HCT116 (cell line): ENCODE measurements around the gene TMEM242. TPM values are rescaled to one million over a fixed set of nuclear protein-coding genes. Genes with fewer than 3 reads are reported as not detected.

ENCODE experiments used
- ATAC-seq: fragments of 200-7000 bp; cut with Tn5 transposase; 2 replicates; pipeline ENCODE4 v1.9.1; 2020; ENCODE audit warnings: mild to moderate bottlenecking, moderate library complexity
- BruUV-seq: library from RNA; stranded (reverse); fragments of 400-500 nt; replicated peaks from 2 replicates; lab custom pipeline; 2021; lab: Mats Ljungman, UMichigan
- CTCF ChIA-PET: fragments of 300-600 bp; sonication (Branson Sonifier 250); formaldehyde crosslinking; loops from one replicate; lab custom pipeline; 2021; ENCODE audit warnings: antibody characterized with exemption; lab: Charles Lee
- POLR2A ChIA-PET: fragments of 300-600, 350-600 bp; sonication (Branson Sonifier 250); formaldehyde crosslinking; loops from one replicate; lab custom pipeline; 2021; ENCODE audit warnings: antibody characterized with exemption; lab: Charles Lee
- RAD21 ChIA-PET, 2 experiments: fragments of 300-600 bp; sonication (Branson Sonifier 250); formaldehyde crosslinking; loops; one replicate each; lab custom pipeline; 2023; ENCODE audit warnings: low total read pairs in 2 of 2; ENCODE audit not compliant: uncharacterized antibody in 2 of 2, unreplicated experiment in 2 of 2, low non-redundant PET in 1 of 2; lab: Charles Lee
- DNase-seq: peaks from one replicate; pipeline ENCODE4 v3.0.0-alpha.2; 2010; ENCODE audit warnings: low read depth, low spot score
- H2AFZ ChIP-seq: fragments of 200-600 bp; shearing (Covaris generic), sonication (generic); 2 replicates; pipeline ENCODE4 v1.6.1; 2017; ENCODE audit warnings: low read depth, mixed run types, mixed read lengths, antibody characterized with exemption, low read length; ENCODE audit not compliant: poor library complexity, severe bottlenecking
- H3K27ac ChIP-seq: 2 replicates; pipeline ENCODE4 v1.5.1; 2012; ENCODE audit warnings: low read depth, low read length
- H3K27me3 ChIP-seq: fragments of 200-600 bp; sonication (generic); 2 replicates; pipeline ENCODE4 v1.6.1; 2016; ENCODE audit warnings: mixed run types, low read length, mixed read lengths; ENCODE audit not compliant: insufficient read depth
- H3K36me3 ChIP-seq, 2 experiments: fragments of 200-500 bp in 1 of 2; fragments of 200-600 bp in 1 of 2; sonication (Bioruptor generic) in 1 of 2; sonication (generic) in 1 of 2; 2 replicates each; pipeline versions ENCODE4 v1.5.1 to v1.6.1; 2014 to 2016; ENCODE audit warnings: low read length in 2 of 2, inconsistent platforms in 1 of 2, mixed read lengths in 1 of 2, mixed run types in 1 of 2; ENCODE audit not compliant: insufficient read depth in 2 of 2, control insufficient read depth in 1 of 2
- H3K4me1 ChIP-seq, 2 experiments: fragments of 200-600 bp in 1 of 2; sonication (generic) in 1 of 2; 2 replicates each; pipeline versions ENCODE4 v1.5.1 to v1.6.1; 2012 to 2017; ENCODE audit warnings: low read length in 2 of 2, inconsistent platforms in 1 of 2, mild to moderate bottlenecking in 1 of 2, mixed read lengths in 1 of 2, mixed run types in 1 of 2, moderate library complexity in 1 of 2; ENCODE audit not compliant: insufficient read depth in 2 of 2, control insufficient read depth in 1 of 2
- H3K4me2 ChIP-seq: fragments of 200-600 bp; sonication (generic); 2 replicates; pipeline ENCODE4 v1.6.1; 2017; ENCODE audit warnings: mixed run types, low read length, mixed read lengths
- H3K4me3 ChIP-seq, 2 experiments: fragments of 200-600 bp in 1 of 2; sonication (generic) in 1 of 2; replicated peaks in 1 of 2; 2 replicates each; pipeline ENCODE4 v1.5.1; 2011 to 2016; ENCODE audit warnings: low read length in 2 of 2, control low read depth in 1 of 2, low read depth in 1 of 2, mild to moderate bottlenecking in 1 of 2, mixed read lengths in 1 of 2, mixed run types in 1 of 2
- H3K79me2 ChIP-seq: fragments of 200-600 bp; sonication (generic); 2 replicates; pipeline ENCODE4 v1.6.1; 2017; ENCODE audit warnings: mild to moderate bottlenecking, mixed run types, low read length, moderate library complexity, mixed read lengths; ENCODE audit not compliant: insufficient read depth
- H3K9ac ChIP-seq: fragments of 200-600 bp; sonication (generic); 2 replicates; pipeline ENCODE4 v1.6.1; 2016; ENCODE audit warnings: low read length, mixed read lengths
- H3K9me2 ChIP-seq: fragments of 200-600 bp; sonication (generic), shearing (Covaris generic); 2 replicates; pipeline ENCODE4 v1.6.1; 2017; ENCODE audit warnings: mixed run types, mild to moderate bottlenecking, moderate library complexity; ENCODE audit not compliant: insufficient read depth
- H3K9me3 ChIP-seq, 2 experiments: fragments of 200-500 bp in 1 of 2; fragments of 200-600 bp in 1 of 2; sonication (Bioruptor generic) in 1 of 2; sonication (generic) in 1 of 2; 2 replicates each; pipeline ENCODE4 v1.6.1; 2014 to 2017; ENCODE audit warnings: low read length in 2 of 2, mixed read lengths in 2 of 2, inconsistent platforms in 1 of 2, low read depth in 1 of 2, mild to moderate bottlenecking in 1 of 2, mixed run types in 1 of 2, moderate library complexity in 1 of 2; ENCODE audit not compliant: control insufficient read depth in 1 of 2, insufficient read depth in 1 of 2
- H4K20me1 ChIP-seq: fragments of 200-600 bp; sonication (generic), shearing (Covaris generic); 2 replicates; pipeline ENCODE4 v1.6.1; 2017; ENCODE audit warnings: mixed run types, mild to moderate bottlenecking, moderate library complexity; ENCODE audit not compliant: insufficient read depth
- ATF3 ChIP-seq: IDR thresholded peaks from 2 replicates; pipeline ENCODE4 v1.6.1; 2012
- EZH2 ChIP-seq: fragments of 200-600 bp; sonication (generic); IDR thresholded peaks from 2 replicates; pipeline ENCODE4 v1.6.1; 2017; ENCODE audit warnings: antibody characterized with exemption, mixed run types
- JUND ChIP-seq: IDR thresholded peaks from 2 replicates; pipeline ENCODE4 v1.6.1; 2012
- POLR2AphosphoS5 ChIP-seq: IDR thresholded peaks from 2 replicates; pipeline ENCODE4 v1.6.1; 2011; ENCODE audit warnings: mild to moderate bottlenecking, low read depth, low read length, moderate library complexity
- RAD21 ChIP-seq: IDR thresholded peaks from 2 replicates; pipeline ENCODE4 v1.6.1; 2012; ENCODE audit warnings: low read depth, mild to moderate bottlenecking
- REST ChIP-seq: IDR thresholded peaks from 2 replicates; pipeline ENCODE4 v1.6.1; 2012; ENCODE audit warnings: low read depth
- SP1 ChIP-seq: IDR thresholded peaks from 2 replicates; pipeline ENCODE4 v1.6.1; 2012; ENCODE audit warnings: low read depth
- SRF ChIP-seq: IDR thresholded peaks from 2 replicates; pipeline ENCODE4 v1.6.1; 2012; ENCODE audit warnings: low read depth
- TCF7L2 ChIP-seq: IDR thresholded peaks from 2 replicates; pipeline ENCODE4 v1.7.0; 2011; ENCODE audit warnings: borderline replicate concordance, inconsistent platforms; ENCODE audit not compliant: insufficient read depth, insufficient read length; ENCODE audit errors: extremely low read depth
- YY1 ChIP-seq: IDR thresholded peaks from 2 replicates; pipeline ENCODE4 v1.6.1; 2011; ENCODE audit warnings: low read length, low read depth, moderate library complexity, mild to moderate bottlenecking; ENCODE audit not compliant: insufficient replicate concordance; ENCODE audit errors: extremely low read depth
- ZNF274 ChIP-seq: fragments of 200-500 bp; sonication (Bioruptor generic); IDR thresholded peaks from 2 replicates; pipeline ENCODE4 v1.6.1; 2014; ENCODE audit warnings: mild to moderate bottlenecking, low read depth, low read length, inconsistent platforms
- intact Hi-C: fragments of 100-400 bp; cut with micrococcal nuclease; formaldehyde crosslinking; loops from 2 replicates; pipeline ENCODE4 v1.10.0; 2022
- total RNA-seq: library from RNA; stranded (reverse); gene quantifications from one replicate; pipeline ENCODE4 v1.2.1, GENCODE V29; 2021; ENCODE audit not compliant: unreplicated experiment

Gene TMEM242
- total RNA-seq, 1 experiment from 2014 or later = 11.6 TPM

- Histone ChIP-seq H3K4me3 (no peak overlapping the region), H3K36me3 (no peaks in the 10 kb centered on the region), H3K27ac (no peak overlapping the region), H3K9me3 (no peaks in the 10 kb centered on the region; a peak in 1 of 4 replicates), H3K27me3 (no peaks in the 10 kb centered on the region), H3K9me2 (no peaks in the 10 kb centered on the region), H3K4me1 (peaks cover 5 to 13% of the 10 kb centered on the region in 2 experiments; a peak in 3 of 4 replicates), H4K20me1 (no peaks in the 10 kb centered on the region), H2AFZ (no peak overlapping the region), H3K9ac (no peak overlapping the region), H3K79me2 (no peaks in the 10 kb centered on the region), H3K4me2 (no peak overlapping the region)
- ATAC-seq (no peak), DNase-seq (no peak)
- BruUV-seq = no TSS peak
- POLR2A ChIA-PET = no interaction called here
- intact Hi-C loops = no loop called here
- RAD21 ChIA-PET = no interaction called here
- no peak for TF ChIP-seq SRF
- CTCF ChIA-PET = no interaction called here
These were observed 54.5 kb downstream of the TMEM242 start for GRCh38 chr6:157268835-157269234.

GRCh38 chr6:157268396-157268795 is 54.9 kb downstream of the TMEM242 start:
- POLR2A ChIA-PET = no interaction called here
- CTCF ChIA-PET = no interaction called here

GRCh38 chr6:157267654-157268053 is 55.7 kb downstream of the TMEM242 start:
- H3K79me2 ChIP-seq = no peaks in the 10 kb centered on the region
- DNase-seq = no peak
- no peak overlapping the region for H2AFZ ChIP-seq
- intact Hi-C loops = no loop called here
- H3K4me2 ChIP-seq = no peak overlapping the region
- no peaks in the 10 kb centered on the region for H3K9me2 ChIP-seq
- no TSS peak for BruUV-seq
- no peak overlapping the region for H3K4me3 ChIP-seq
- H3K27ac ChIP-seq = no peak overlapping the region
- H4K20me1 ChIP-seq = no peaks in the 10 kb centered on the region
- H3K27me3 ChIP-seq = no peaks in the 10 kb centered on the region
- ATAC-seq = no peak
- no peaks in the 10 kb centered on the region; a peak in 1 of 4 replicates for H3K9me3 ChIP-seq
- RAD21 ChIA-PET = no interaction called here
- POLR2A ChIA-PET = no interaction called here
- no peaks in the 10 kb centered on the region for H3K36me3 ChIP-seq
- CTCF ChIA-PET = no interaction called here
- H3K9ac ChIP-seq = no peak overlapping the region
- peaks cover 0 to under 1% of the 10 kb centered on the region in 2 experiments; a peak in 1 of 4 replicates for H3K4me1 ChIP-seq
- no peak for TF ChIP-seq JUND
- TF ChIP-seq SP1 = no peak
- TF ChIP-seq TCF7L2 = no peak
- TF ChIP-seq POLR2AphosphoS5 = no peak
- no peak for TF ChIP-seq REST
- TF ChIP-seq ATF3 = no peak
- no peak for TF ChIP-seq EZH2
- TF ChIP-seq RAD21 = no peak
- TF ChIP-seq YY1 = no peak

More at GRCh38 chr6:157268396-157268795, 54.9 kb downstream of the TMEM242 start:
- Histone ChIP-seq H3K9me2 (no peaks in the 10 kb centered on the region), H3K79me2 (no peaks in the 10 kb centered on the region), H3K9me3 (no peaks in the 10 kb centered on the region; a peak in 1 of 4 replicates), H3K4me2 (no peak overlapping the region), H3K4me3 (no peak overlapping the region), H3K27me3 (no peaks in the 10 kb centered on the region), H3K27ac (no peak overlapping the region), H3K36me3 (no peaks in the 10 kb centered on the region), H3K4me1 (peaks cover under 1 to 8% of the 10 kb centered on the region in 2 experiments; a peak in 3 of 4 replicates), H3K9ac (no peak overlapping the region), H2AFZ (no peak overlapping the region), H4K20me1 (no peaks in the 10 kb centered on the region)
- DNase-seq (no peak), ATAC-seq (no peak)
- intact Hi-C loops = no loop called here
- RAD21 ChIA-PET = no interaction called here
- TF ChIP-seq ZNF274 = no peak
- BruUV-seq = no TSS peak
